ENCODE results near the gene ASIC2.

- TF ChIP-seq ZNF239 (tag by site-specific recombination; IDR thresholded peaks at IDR 0.05) (no peak), ZBTB10 (tag by site-specific recombination; IDR thresholded peaks at IDR 0.05) (no peak), CTCF (tag by site-specific recombination; IDR thresholded peaks at IDR 0.05) (no peak), ZNF274 (IDR thresholded peaks at IDR 0.05; ENCODE audit: low read length) (no peak), ZNF274 (tag by site-specific recombination; IDR thresholded peaks at IDR 0.05; ENCODE audit: borderline replicate concordance) (no peak)
These were observed 58.9 kb downstream of the ASIC2 start for GRCh38 chr17:33234233-33234632.
